Karpas-422 (cell line): ENCODE measurements around the gene PCED1A. TPM values are rescaled to one million over a fixed set of nuclear protein-coding genes. Genes with fewer than 3 reads are reported as not detected.

ENCODE experiments used
- DNase-seq: peaks from one replicate; pipeline ENCODE4 v3.0.0-alpha.2; 2015
- H2AFZ ChIP-seq: fragments of 200-600 bp; sonication (generic); 2 replicates; pipeline ENCODE4 v1.6.1; 2014; ENCODE audit warnings: antibody characterized with exemption, low read length, mixed read lengths
- H3K27ac ChIP-seq: fragments of 200-600 bp; sonication (generic); 2 replicates; pipeline ENCODE4 v1.5.1; 2014; ENCODE audit warnings: mild to moderate bottlenecking, low read length, moderate library complexity
- H3K27me3 ChIP-seq: fragments of 200-600 bp; sonication (generic); 2 replicates; pipeline ENCODE4 v1.6.1; 2014; ENCODE audit warnings: low read length, mixed read lengths
- H3K36me3 ChIP-seq: fragments of 200-600 bp; sonication (generic); 2 replicates; pipeline ENCODE4 v1.6.1; 2014; ENCODE audit warnings: low read length, mixed read lengths; ENCODE audit not compliant: insufficient read depth
- H3K4me1 ChIP-seq: fragments of 200-600 bp; sonication (generic); 2 replicates; pipeline ENCODE4 v1.6.1; 2014; ENCODE audit warnings: mild to moderate bottlenecking, low read length, mixed read lengths
- H3K4me2 ChIP-seq: fragments of 200-600 bp; sonication (generic); 2 replicates; pipeline ENCODE4 v1.6.1; 2014; ENCODE audit warnings: low read length, low read depth, mild to moderate bottlenecking; ENCODE audit not compliant: poor library complexity, severe bottlenecking
- H3K4me3 ChIP-seq: fragments of 200-600 bp; sonication (generic); 2 replicates; pipeline ENCODE4 v1.5.1; 2014; ENCODE audit warnings: mild to moderate bottlenecking, antibody characterized with exemption, low read length, mixed read lengths
- H3K79me2 ChIP-seq: fragments of 200-600 bp; sonication (generic); 2 replicates; pipeline ENCODE4 v1.6.1; 2014; ENCODE audit warnings: mild to moderate bottlenecking, low read length, mixed read lengths
- H3K9ac ChIP-seq: fragments of 200-600 bp; sonication (generic); 2 replicates; pipeline ENCODE4 v1.6.0; 2014; ENCODE audit warnings: low read length
- H3K9me2 ChIP-seq: fragments of 200-600 bp; sonication (generic), shearing (Covaris generic); replicated peaks from 2 replicates; pipeline ENCODE4 v1.6.0; 2014; ENCODE audit warnings: mild to moderate bottlenecking, low read length, moderate library complexity; ENCODE audit not compliant: insufficient read depth
- H3K9me3 ChIP-seq: fragments of 300-700, 200-600 bp; sonication (generic); 2 replicates; pipeline ENCODE4 v1.6.1; 2014; ENCODE audit warnings: low read length, mixed read lengths
- H4K20me1 ChIP-seq: fragments of 200-600 bp; sonication (generic); 2 replicates; pipeline ENCODE4 v1.6.1; 2014; ENCODE audit warnings: mild to moderate bottlenecking, antibody characterized with exemption, low read length, low read depth; ENCODE audit not compliant: insufficient read depth
- total RNA-seq: library from RNA; depleted of rRNA; stranded (reverse); fragments of >200 nt; shearing (Covaris generic); gene quantifications from 2 replicates; pipeline ENCODE4 v1.2.3, GENCODE V29; 2014; ENCODE audit warnings: low replicate concordance

The PCED1A gene
- total RNA-seq, 1 experiment from 2014 or later: 19.0 TPM

- H4K20me1 ChIP-seq: peaks cover 18% of the 10 kb centered on the region; the same call in 1 of the 2 replicates
- no peak overlapping the region for H2AFZ ChIP-seq
- peak overlapping the region; percentile 38 for H3K4me2 ChIP-seq
- peak overlapping the region; percentile 59 for H3K27ac ChIP-seq
- peak overlapping the region; percentile 17; the same call in 1 of the 2 replicates for H3K9ac ChIP-seq
- H3K79me2 ChIP-seq: peaks cover 98% of the 10 kb centered on the region
- no peaks in the 10 kb centered on the region for H3K9me2 ChIP-seq
- H3K4me1 ChIP-seq: peaks cover 64% of the 10 kb centered on the region
- H3K4me3 ChIP-seq: no peak overlapping the region
- no peaks in the 10 kb centered on the region for H3K27me3 ChIP-seq
- no peak for DNase-seq
- H3K36me3 ChIP-seq: peaks cover 8% of the 10 kb centered on the region; the same call in 1 of the 2 replicates
- no peaks in the 10 kb centered on the region for H3K9me3 ChIP-seq
These were observed 38.7 kb upstream of the PCED1A start for GRCh38 chr20:2879146-2879545.

GRCh38 chr20:2878515-2878914 is 38.1 kb upstream of the PCED1A start:
- H3K27ac ChIP-seq: peak overlapping the region; percentile 59
- no peak overlapping the region for H2AFZ ChIP-seq
- H3K4me3 ChIP-seq: no peak overlapping the region
- no peaks in the 10 kb centered on the region for H3K9me3 ChIP-seq
- peaks cover 98% of the 10 kb centered on the region for H3K79me2 ChIP-seq
- H3K4me2 ChIP-seq: peak overlapping the region; percentile 38
- peaks cover 58% of the 10 kb centered on the region for H3K4me1 ChIP-seq
- peaks cover 8% of the 10 kb centered on the region; the same call in 1 of the 2 replicates for H3K36me3 ChIP-seq
- H3K9me2 ChIP-seq: no peaks in the 10 kb centered on the region
- H3K9ac ChIP-seq: peak overlapping the region; percentile 17; the same call in 1 of the 2 replicates
- no peak for DNase-seq
- H4K20me1 ChIP-seq: peaks cover 13% of the 10 kb centered on the region; the same call in 1 of the 2 replicates
- H3K27me3 ChIP-seq: no peaks in the 10 kb centered on the region

- Histone ChIP-seq H3K4me1 (peaks cover 62% of the 10 kb centered on the region), H3K9me3 (no peaks in the 10 kb centered on the region), H3K4me2 (peak overlapping the region; percentile 76), H2AFZ (no peak overlapping the region), H3K9me2 (no peaks in the 10 kb centered on the region), H3K79me2 (peaks cover 72% of the 10 kb centered on the region), H3K27me3 (no peaks in the 10 kb centered on the region), H3K27ac (no peak overlapping the region), H3K4me3 (0 out of 2 replicates have a peak overlapping the region, but pooled peaks have one; percentile 100), H3K36me3 (peaks cover 8% of the 10 kb centered on the region; the same call in 1 of the 2 replicates), H3K9ac (peak overlapping the region; percentile 98; the same call in 1 of the 2 replicates), H4K20me1 (peaks cover 13% of the 10 kb centered on the region; the same call in 1 of the 2 replicates)
- no peak for DNase-seq
These were observed 35.3 kb upstream of the PCED1A start for GRCh38 chr20:2875690-2876203.

GRCh38 chr20:2874456-2874855 is 34.0 kb upstream of the PCED1A start:
- H3K27ac ChIP-seq: peak overlapping the region; percentile 79
- H4K20me1 ChIP-seq: peaks cover 9% of the 10 kb centered on the region; the same call in 1 of the 2 replicates
- H3K4me1 ChIP-seq: peaks cover 54% of the 10 kb centered on the region
- H2AFZ ChIP-seq: no peak overlapping the region
- no peaks in the 10 kb centered on the region for H3K9me3 ChIP-seq
- peak overlapping the region; percentile 76 for H3K4me2 ChIP-seq
- peaks cover 59% of the 10 kb centered on the region for H3K79me2 ChIP-seq
- H3K9ac ChIP-seq: peak overlapping the region; percentile 98
- peak overlapping the region; percentile 100 for H3K4me3 ChIP-seq
- H3K9me2 ChIP-seq: no peaks in the 10 kb centered on the region
- peak; percentile 74 for DNase-seq
- no peaks in the 10 kb centered on the region for H3K27me3 ChIP-seq
- peaks cover 8% of the 10 kb centered on the region; the same call in 1 of the 2 replicates for H3K36me3 ChIP-seq

GRCh38 chr20:2873747-2874041 is 33.2 kb upstream of the PCED1A start:
- Histone ChIP-seq H3K9me2 (no peaks in the 10 kb centered on the region), H3K9me3 (no peaks in the 10 kb centered on the region), H3K4me3 (peak overlapping the region; percentile 100), H2AFZ (0 out of 2 replicates have a peak overlapping the region, but pooled peaks have one; percentile 51), H3K9ac (peak overlapping the region; percentile 98), H3K36me3 (peaks cover 8% of the 10 kb centered on the region; the same call in 1 of the 2 replicates), H3K27ac (peak overlapping the region; percentile 79), H3K4me1 (peaks cover 46% of the 10 kb centered on the region), H3K4me2 (peak overlapping the region; percentile 76), H3K27me3 (no peaks in the 10 kb centered on the region), H4K20me1 (peaks cover 3% of the 10 kb centered on the region; the same call in 1 of the 2 replicates), H3K79me2 (peaks cover 51% of the 10 kb centered on the region)
- peak; percentile 86 for DNase-seq

- H3K9me2 ChIP-seq: no peaks in the 10 kb centered on the region
- H3K79me2 ChIP-seq: peaks cover 46% of the 10 kb centered on the region
- H3K27ac ChIP-seq: peak within 1 kb of the TSS; percentile 79
- no peaks in the 10 kb centered on the region for H3K9me3 ChIP-seq
- H3K9ac ChIP-seq: peak within 1 kb of the TSS; percentile 98
- H2AFZ ChIP-seq: peak within 1 kb of the TSS; percentile 59
- H3K4me1 ChIP-seq: peaks cover 41% of the 10 kb centered on the region
- DNase-seq: peak; percentile 98
- H4K20me1 ChIP-seq: no peaks in the 10 kb centered on the region
- peak within 1 kb of the TSS; percentile 100 for H3K4me3 ChIP-seq
- H3K27me3 ChIP-seq: no peaks in the 10 kb centered on the region
- H3K36me3 ChIP-seq: peaks cover 8% of the 10 kb centered on the region; the same call in 1 of the 2 replicates
- peak within 1 kb of the TSS; percentile 95 for H3K4me2 ChIP-seq
These were observed 32.7 kb upstream of the PCED1A start, which contains the start of gene PTPRA for GRCh38 chr20:2873010-2873746. Gene PTPRA (plus strand): TSS chr20:2873481. CDS start chr20:2964278, 90,797 bp downstream.

GRCh38 chr20:2872459-2873009 is 32.1 kb upstream of the PCED1A start:
- peaks cover 39% of the 10 kb centered on the region for H3K4me1 ChIP-seq
- H4K20me1 ChIP-seq: no peaks in the 10 kb centered on the region
- H3K27me3 ChIP-seq: no peaks in the 10 kb centered on the region
- H3K4me3 ChIP-seq: peak overlapping the region; percentile 100
- DNase-seq: peak; percentile 92
- peak overlapping the region; percentile 98 for H3K9ac ChIP-seq
- peak overlapping the region; percentile 59 for H2AFZ ChIP-seq
- H3K9me2 ChIP-seq: no peaks in the 10 kb centered on the region
- H3K36me3 ChIP-seq: peaks cover 8% of the 10 kb centered on the region; the same call in 1 of the 2 replicates
- no peak overlapping the region for H3K27ac ChIP-seq
- H3K4me2 ChIP-seq: peak overlapping the region; percentile 95
- no peaks in the 10 kb centered on the region for H3K9me3 ChIP-seq
- peaks cover 40% of the 10 kb centered on the region for H3K79me2 ChIP-seq
